ENCODE data around the gene MBOAT7. TPM values are rescaled to one million over a fixed set of nuclear protein-coding genes. Genes with fewer than 3 reads are reported as not detected.

MBOAT7 gene
- total RNA-seq, 1 experiment from 2014 or later: 109 TPM

- DNase-seq (ENCODE audit: low spot score): no peak
- POLR2A ChIA-PET: no interaction called here
- TF ChIP-seq CDX4 (CRISPR knock-in tag; IDR thresholded peaks at IDR 0.05; ENCODE audit: borderline replicate concordance) (no peak), TEAD1 (CRISPR knock-in tag; IDR thresholded peaks at IDR 0.05) (no peak), ATF3 (CRISPR knock-in tag; conservative IDR thresholded peaks at IDR 0.05) (no peak), GTF2I (CRISPR knock-in tag; conservative IDR thresholded peaks at IDR 0.05) (no peak), E2F4 (CRISPR knock-in tag; IDR thresholded peaks at IDR 0.05; ENCODE audit: borderline replicate concordance, low read depth) (no peak), NFE2L1 (CRISPR knock-in tag; IDR thresholded peaks at IDR 0.05) (no peak), ZNF396 (CRISPR knock-in tag; IDR thresholded peaks at IDR 0.05; ENCODE audit: borderline replicate concordance) (no peak), ERG (CRISPR knock-in tag; IDR thresholded peaks at IDR 0.05) (no peak), NR3C1 (CRISPR knock-in tag; conservative IDR thresholded peaks at IDR 0.05; ENCODE audit: low read depth) (no peak), IRF1 (CRISPR knock-in tag; IDR thresholded peaks at IDR 0.05) (no peak), ZNF532 (CRISPR knock-in tag; IDR thresholded peaks at IDR 0.05; ENCODE audit: borderline replicate concordance) (no peak), ELF4 (CRISPR knock-in tag; IDR thresholded peaks at IDR 0.05; ENCODE audit: low read depth) (no peak), GABPB1 (CRISPR knock-in tag; IDR thresholded peaks at IDR 0.05) (no peak), GRHL2 (CRISPR knock-in tag; IDR thresholded peaks at IDR 0.05; ENCODE audit: insufficient replicate concordance, severe bottlenecking) (no peak), EMX1 (CRISPR knock-in tag; IDR thresholded peaks at IDR 0.05) (no peak), FOXJ3 (CRISPR knock-in tag; IDR thresholded peaks at IDR 0.05; ENCODE audit: borderline replicate concordance) (no peak), STAT6 (CRISPR knock-in tag; conservative IDR thresholded peaks at IDR 0.05; ENCODE audit: low read depth) (no peak), SP1 (CRISPR knock-in tag; conservative IDR thresholded peaks at IDR 0.05) (no peak), FOXP4 (CRISPR knock-in tag; IDR thresholded peaks at IDR 0.05) (no peak)
- Mint-ChIP-seq H3K27me3 (ENCODE audit: low read depth) (no peaks in the 10 kb centered on the region), H3K9me3 (no peaks in the 10 kb centered on the region), H3K36me3 (peaks cover 58% of the 10 kb centered on the region), H3K4me3 (no peak overlapping the region), H3K4me1 (no peaks in the 10 kb centered on the region), H3K27ac (no peak overlapping the region)
- ATAC-seq: no peak
- CTCF ChIA-PET: no interaction called here
Measured at GRCh38 chr19:54125713-54126112, 63.7 kb downstream of the MBOAT7 start.

Measured in WTC11 (cell line).